ENCODE data around the gene SORCS2.

SORCS2 gene

GRCh38 chr4:7459471-7459870 is 267.1 kb downstream of the SORCS2 start:
- no peak for TF ChIP-seq CTCF (IDR thresholded peaks at IDR 0.05)
- H3K4me3 ChIP-seq, result no peak overlapping the region
- no peak for DNase-seq (ENCODE audit: low spot score)
- no peak overlapping the region for H3K27ac ChIP-seq

- no peak for TF ChIP-seq CTCF (IDR thresholded peaks at IDR 0.05)
- Histone ChIP-seq H3K4me3 (no peak overlapping the region), H3K27ac (no peak overlapping the region)
- no peak for DNase-seq (ENCODE audit: low spot score)
These were observed 268.2 kb downstream of the SORCS2 start for GRCh38 chr4:7460566-7460965.

- DNase-seq (ENCODE audit: low spot score), result no peak
- TF ChIP-seq CTCF (IDR thresholded peaks at IDR 0.05), result no peak
- Histone ChIP-seq H3K4me3 (no peak overlapping the region), H3K27ac (no peak overlapping the region)
These were observed 268.9 kb downstream of the SORCS2 start for GRCh38 chr4:7461230-7461629.

GRCh38 chr4:7462509-7462971 is 270.2 kb downstream of the SORCS2 start:
- no peak overlapping the region for H3K27ac ChIP-seq

GRCh38 chr4:7463566-7464258 is 271.4 kb downstream of the SORCS2 start:
- Histone ChIP-seq H3K27ac (no peak overlapping the region), H3K4me3 (no peak overlapping the region)
- TF ChIP-seq CTCF (IDR thresholded peaks at IDR 0.05), result no peak
- no peak for DNase-seq (ENCODE audit: low spot score)

More at GRCh38 chr4:7462509-7462971, 270.2 kb downstream of the SORCS2 start:
- TF ChIP-seq CTCF (IDR thresholded peaks at IDR 0.05), result no peak
- H3K4me3 ChIP-seq, result no peak overlapping the region
- DNase-seq (ENCODE audit: low spot score), result no peak

GRCh38 chr4:7464259-7464655 is 271.9 kb downstream of the SORCS2 start:
- no peak overlapping the region for H3K4me3 ChIP-seq
- no peak for TF ChIP-seq CTCF (IDR thresholded peaks at IDR 0.05)
- no peak for DNase-seq (ENCODE audit: low spot score)
- no peak overlapping the region for H3K27ac ChIP-seq

GRCh38 chr4:7465017-7465416 is 272.7 kb downstream of the SORCS2 start:
- H3K4me3 ChIP-seq, result no peak overlapping the region
- no peak for DNase-seq (ENCODE audit: low spot score)
- TF ChIP-seq CTCF (IDR thresholded peaks at IDR 0.05), result no peak
- H3K27ac ChIP-seq, result no peak overlapping the region
